ENCODE results near the gene AUH. TPM values are rescaled to one million over a fixed set of nuclear protein-coding genes. Genes with fewer than 3 reads are reported as not detected.
A peak's percentile ranks its signal among the peaks of the same experiment; 100 is the strongest.

The AUH gene
- total RNA-seq, 1 experiment from 2014 or later: 21.7 TPM

GRCh38 chr9:91289244-91289643, 72.5 kb downstream of the AUH start:
- Mint-ChIP-seq H3K36me3 (ENCODE audit: insufficient read depth in 1 of 3, low read depth in 3 of 3) (peaks cover 10 to 30% (median 11%) of the 10 kb centered on the region in 3 experiments; a peak in 5 of 7 replicates), H3K4me3 (no peak overlapping the region), H3K27me3 (ENCODE audit: low read depth) (no peaks in the 10 kb centered on the region), H3K4me1 (no peaks in the 10 kb centered on the region), H3K9me3 (peaks cover 0 to 3% of the 10 kb centered on the region in 2 experiments; a peak in 1 of 5 replicates), H3K27ac (peak overlapping the region in 1 of 3 experiments; percentile 24; a peak in 2 of 7 replicates)
- Histone ChIP-seq H3K14ac (ENCODE audit: insufficient read depth, low read length) (no peak overlapping the region), H2BK20ac (ENCODE audit: low read depth, low read length, poor library complexity, severe bottlenecking) (no peak overlapping the region), H3K9ac (ENCODE audit: extremely low read depth, insufficient read length, low read length) (no peak overlapping the region), H3K27me3 (ENCODE audit: insufficient read depth, low read length) (no peaks in the 10 kb centered on the region), H4K20me1 (ENCODE audit: control insufficient read depth, insufficient read depth, insufficient read length) (no peaks in the 10 kb centered on the region), H3K23me2 (ENCODE audit: insufficient read length, low read depth, low read length, poor library complexity, severe bottlenecking) (no peaks in the 10 kb centered on the region), H3K4me1 (ENCODE audit: insufficient read depth, low read length) (no peaks in the 10 kb centered on the region), H2BK15ac (ENCODE audit: low read depth, low read length) (no peak overlapping the region), H3K79me2 (ENCODE audit: insufficient read depth, low read length) (no peaks in the 10 kb centered on the region), H2BK12ac (ENCODE audit: insufficient read length, low read depth, low read length) (no peak overlapping the region), H3K79me1 (ENCODE audit: insufficient read depth, low read depth, low read length, poor library complexity, severe bottlenecking) (no peaks in the 10 kb centered on the region), H3K9me3 (ENCODE audit: control insufficient read depth, low read depth, low read length) (no peaks in the 10 kb centered on the region), H3K4me2 (ENCODE audit: insufficient read depth, insufficient read length, low read length) (no peak overlapping the region), H2BK120ac (ENCODE audit: low read depth, low read length, poor library complexity, severe bottlenecking) (no peak overlapping the region), H4K8ac (replicated peaks; ENCODE audit: insufficient read length, low read depth, low read length) (no peak overlapping the region), H4K91ac (ENCODE audit: insufficient read length, low read depth, low read length) (no peak overlapping the region), H3T11ph (ENCODE audit: low read length) (no peak overlapping the region), H3K56ac (ENCODE audit: insufficient read length, low read depth, low read length) (no peak overlapping the region), H3K27ac (ENCODE audit: insufficient read length, low read depth, low read length) (no peak overlapping the region), H2AK5ac (ENCODE audit: insufficient read length, low read length) (no peak overlapping the region), H2AFZ (ENCODE audit: low read length) (no peak overlapping the region), H3K23ac (ENCODE audit: insufficient read length, low read depth, low read length) (no peak overlapping the region), H3K18ac (ENCODE audit: insufficient read length, low read depth, low read length) (no peak overlapping the region), H2BK5ac (ENCODE audit: insufficient read length, low read length) (no peak overlapping the region), H4K5ac (ENCODE audit: insufficient read length, low read depth, low read length) (no peak overlapping the region), H3K4ac (ENCODE audit: low read depth, low read length) (no peak overlapping the region)
- no peak for DNase-seq
- no peak for TF ChIP-seq CTCF (conservative IDR thresholded peaks at IDR 0.05)
- WGBS (ENCODE audit: extremely low coverage, insufficient read length, low lambda C conversion rate): no CpG with 5 or more reads among the region's 1 CpG
